RWPE1 (cell line): Measurements from ENCODE around the gene SLIT3.

Experiments
- CTCF ChIA-PET: fragments of 350-600 bp; sonication (Branson Sonifier 250); formaldehyde crosslinking; extraction: SDS; loops from one replicate; lab custom pipeline; 2021; lab: Yijun Ruan, JAX
- POLR2A ChIA-PET: fragments of 400-600 bp; formaldehyde crosslinking; extraction: SDS; loops from one replicate; lab custom pipeline; 2020; ENCODE audit warnings: antibody characterized with exemption; ENCODE audit not compliant: low non-redundant PET; lab: Yijun Ruan, JAX
- DNase-seq: peaks from one replicate; pipeline ENCODE4 v3.0.0; 2012; ENCODE audit warnings: low spot score
- H3K27ac ChIP-seq: fragments of 450-650 bp; 2 replicates; pipeline ENCODE4 v1.5.1; 2017
- CTCF ChIP-seq: fragments of 450-650 bp; conservative IDR thresholded peaks from 2 replicates; pipeline ENCODE4 v1.5.1; 2017; ENCODE audit warnings: low read depth, mild to moderate bottlenecking

SLIT3 gene

GRCh38 chr5:169012450-169012849 is 288.5 kb downstream of the SLIT3 start:
- TF ChIP-seq CTCF: no peak
- DNase-seq: no peak
- ChIA-PET CTCF (no interaction called here), POLR2A (no interaction called here)
- no peak overlapping the region for H3K27ac ChIP-seq

GRCh38 chr5:169011451-169011850 is 289.5 kb downstream of the SLIT3 start:
- POLR2A ChIA-PET: no interaction called here
- DNase-seq: no peak
- H3K27ac ChIP-seq: no peak overlapping the region
- TF ChIP-seq CTCF: no peak
- CTCF ChIA-PET: interaction anchor here (0.6 kb wide), 1 partner anchor 24 kb away, joined by 3 read pairs; no protein-coding TSS in a partner anchor

GRCh38 chr5:169011009-169011408 is 289.9 kb downstream of the SLIT3 start:
- no peak for TF ChIP-seq CTCF
- no peak overlapping the region for H3K27ac ChIP-seq
- no peak for DNase-seq
- CTCF ChIA-PET: no interaction called here
- POLR2A ChIA-PET: no interaction called here

- TF ChIP-seq CTCF: no peak
- H3K27ac ChIP-seq: no peak overlapping the region
- POLR2A ChIA-PET: no interaction called here
- CTCF ChIA-PET: interaction anchor here (0.6 to 0.7 kb wide), 2 partner anchors 22 to 89 kb away, joined by 3 read pairs; no protein-coding TSS in a partner anchor
- DNase-seq: no peak
Observed at GRCh38 chr5:169009123-169009522, 291.8 kb downstream of the SLIT3 start.

GRCh38 chr5:169006842-169007790 is 293.8 kb downstream of the SLIT3 start:
- no peak for TF ChIP-seq CTCF
- H3K27ac ChIP-seq: peak overlapping the region; percentile 70
- peak; percentile 84 for DNase-seq
- ChIA-PET POLR2A (no interaction called here), CTCF (no interaction called here)

GRCh38 chr5:169004551-169004950 is 296.4 kb downstream of the SLIT3 start:
- no peak for DNase-seq
- TF ChIP-seq CTCF: no peak
- no peak overlapping the region for H3K27ac ChIP-seq
- POLR2A ChIA-PET: no interaction called here
- CTCF ChIA-PET: interaction anchor here (0.7 kb wide), 1 partner anchor 1264 kb away, joined by 3 read pairs; no protein-coding TSS in a partner anchor
